Measurements from ENCODE around the gene HCN3.
"Not testable (repeated sequence)": the region's sequence is repeated elsewhere in the genome, so short reads cannot be mapped to it uniquely, and the experiment has no call there.

Gene HCN3

GRCh38 chr1:155285631-155286044 is 8.4 kb downstream of the HCN3 start:
- DNase-seq = no peak

- no peak for DNase-seq
These were observed 9.3 kb downstream of the HCN3 start for GRCh38 chr1:155286544-155286943.

GRCh38 chr1:155287987-155288543 is 10.8 kb downstream of the HCN3 start:
- DNase-seq = no peak

GRCh38 chr1:155291006-155291405 is 13.7 kb downstream of the HCN3 start:
- not testable (repeated sequence) for DNase-seq

GRCh38 chr1:155293086-155293749 is 16.0 kb downstream of the HCN3 start:
- no peak for DNase-seq

- no peak for DNase-seq
These were observed 17.4 kb downstream of the HCN3 start for GRCh38 chr1:155294520-155295182.

DNA sequence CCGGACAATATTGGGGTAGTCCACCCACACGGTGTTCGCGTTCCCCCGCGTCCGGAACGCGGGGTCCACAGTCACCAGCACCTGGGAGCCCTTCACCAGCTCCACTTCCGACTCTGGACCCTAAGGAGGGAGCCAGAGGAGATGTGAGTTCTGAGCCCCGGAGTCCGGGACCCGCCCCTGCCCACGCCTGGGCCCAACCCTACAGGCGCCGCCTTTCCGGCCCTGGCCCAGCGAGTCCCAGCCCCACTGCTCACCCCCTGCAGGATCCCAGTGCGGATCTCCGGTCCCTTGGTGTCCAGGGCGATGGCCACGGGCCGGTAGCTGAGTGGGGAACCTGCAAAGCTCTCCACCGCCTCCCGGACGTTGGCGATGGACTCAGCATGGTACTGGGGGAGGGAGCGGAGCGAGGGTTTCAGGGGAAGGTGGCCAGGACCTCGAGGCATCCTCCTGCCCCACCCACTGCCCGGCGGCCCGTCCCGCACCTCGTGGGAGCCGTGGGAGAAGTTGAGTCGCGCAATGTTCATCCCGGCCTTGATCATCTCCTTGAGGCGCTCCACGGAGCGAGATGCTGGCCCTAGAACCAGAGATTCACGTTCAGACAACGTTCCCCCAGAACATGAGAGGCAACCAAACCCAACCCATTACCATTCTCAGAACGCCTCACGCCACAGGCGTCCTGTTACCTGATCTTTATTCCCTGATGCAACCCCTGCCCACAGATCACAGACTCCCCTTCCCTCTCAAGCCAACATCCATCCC is 18.1 kb downstream of the HCN3 start:
- no peak for DNase-seq

- DNase-seq = no peak
These were observed 18.6 kb downstream of the HCN3 start for GRCh38 chr1:155295942-155296267.

GRCh38 chr1:155296661-155297060 is 19.4 kb downstream of the HCN3 start:
- DNase-seq = no peak

- DNase-seq = no peak
These were observed 20.1 kb downstream of the HCN3 start for GRCh38 chr1:155297384-155297783.

DNA sequence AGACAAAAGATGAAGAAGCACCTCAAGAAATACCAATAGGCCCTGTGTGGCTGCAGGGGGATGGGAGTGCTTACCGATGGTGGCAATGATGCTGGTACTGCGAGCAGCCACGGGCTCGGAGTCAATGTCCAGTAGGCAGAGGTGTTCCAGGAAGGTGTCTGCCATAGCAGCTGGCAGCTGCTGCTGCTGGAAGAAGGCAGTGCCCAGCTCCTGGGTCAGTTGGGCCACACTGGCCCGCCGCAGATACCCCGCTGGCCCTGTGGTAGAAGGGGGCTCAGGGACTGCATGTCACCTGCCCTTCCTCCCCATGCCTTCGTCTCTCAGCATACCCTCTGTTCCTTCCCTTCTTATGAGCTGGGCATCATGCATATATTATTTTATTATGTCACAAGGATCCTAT is 22.8 kb downstream of the HCN3 start:
- no peak for DNase-seq

- DNase-seq = no peak
These were observed 23.5 kb downstream of the HCN3 start for GRCh38 chr1:155300553-155301329.

- DNase-seq = no peak
These were observed 24.1 kb downstream of the HCN3 start, which contains the start of gene PKLR for GRCh38 chr1:155301342-155301841. Gene PKLR, minus strand, starts transcription at chr1:155301438. Its CDS starts 43 bp downstream, at chr1:155301395.

DNA sequence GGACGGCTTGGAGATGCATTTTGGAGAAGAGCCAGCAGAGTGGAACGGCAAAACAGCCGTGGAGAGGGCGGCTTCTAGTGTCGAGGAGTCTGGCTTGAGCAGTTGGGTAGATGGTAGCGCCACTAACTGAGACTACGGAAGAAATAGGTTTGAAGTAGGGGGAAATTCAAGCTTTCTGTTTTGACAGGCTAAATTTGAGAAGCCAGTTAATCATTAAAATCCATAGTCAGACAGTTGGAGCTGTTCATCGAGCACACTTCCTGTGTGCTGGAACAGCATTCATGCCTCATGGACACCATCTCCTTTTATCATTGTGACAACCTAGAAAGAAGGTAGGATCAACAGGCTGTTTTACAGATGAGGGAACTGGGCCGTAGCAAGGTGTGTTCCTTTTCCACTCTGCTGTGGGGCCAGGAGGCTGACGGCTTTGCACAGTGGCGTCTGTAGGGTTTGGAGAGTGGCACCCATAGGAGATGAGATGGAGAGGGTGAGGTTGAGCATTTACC is 27.3 kb downstream of the HCN3 start:
- no peak for DNase-seq

GRCh38 chr1:155305881-155306391 is 28.7 kb downstream of the HCN3 start:
- no peak for DNase-seq

GRCh38 chr1:155307247-155307740 is 30.0 kb downstream of the HCN3 start:
- peak in 1 of 2 experiments; percentile 48 for DNase-seq

DNA sequence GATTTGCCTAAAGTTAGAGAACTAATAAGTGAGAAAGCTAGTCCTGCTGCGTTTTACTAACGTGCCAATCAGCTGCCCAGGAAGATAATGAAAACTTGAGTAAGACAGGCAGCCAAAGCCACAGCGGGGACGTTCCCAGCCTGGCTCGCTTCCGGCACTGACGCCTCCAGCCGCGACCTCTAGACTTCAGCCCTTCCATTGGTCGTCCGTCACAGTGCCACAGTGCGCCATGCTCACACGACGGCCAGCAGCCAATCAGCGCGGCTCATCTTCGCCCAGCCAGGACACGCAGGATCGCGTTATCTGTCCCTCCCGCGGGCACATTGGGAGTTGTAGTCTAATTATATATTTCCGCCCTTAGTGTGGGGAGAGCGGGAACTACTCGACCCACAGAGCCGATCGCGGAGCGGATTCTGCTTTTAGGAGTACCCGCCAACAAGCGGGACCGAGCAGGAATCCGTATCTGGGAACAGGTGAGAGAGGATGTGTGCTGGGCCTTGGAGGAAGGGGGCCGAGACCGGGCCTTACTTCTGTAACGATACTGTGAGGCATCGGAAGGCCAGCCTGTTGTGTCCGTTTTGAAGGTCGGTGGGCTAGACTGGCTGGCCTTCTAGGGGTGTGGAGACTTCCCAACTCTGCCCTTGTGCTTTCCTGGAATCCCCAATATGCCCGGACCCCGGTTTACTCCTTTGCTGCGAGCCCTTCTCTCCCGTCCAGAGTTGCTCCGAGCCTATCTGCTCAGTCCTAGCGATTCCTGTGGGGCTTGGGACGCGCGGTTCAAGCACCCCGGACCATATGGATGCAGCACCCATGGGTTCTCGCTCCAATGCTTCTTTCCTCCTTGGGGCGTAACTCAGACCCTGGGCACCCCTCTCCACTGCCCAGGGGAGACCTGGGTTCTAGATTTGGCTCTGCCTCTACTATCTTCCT is 31.5 kb downstream of the HCN3 start, which contains the start of gene FDPS:
Gene FDPS (plus strand): TSS at position 374 of the 930 bp plus-strand sequence. CDS start 924 bp downstream, outside the sequence.
- DNase-seq = peak; percentile 100

- peak; percentile 52 to 73 for DNase-seq
These were observed 32.3 kb downstream of the HCN3 start for GRCh38 chr1:155309423-155310021.

DNA sequence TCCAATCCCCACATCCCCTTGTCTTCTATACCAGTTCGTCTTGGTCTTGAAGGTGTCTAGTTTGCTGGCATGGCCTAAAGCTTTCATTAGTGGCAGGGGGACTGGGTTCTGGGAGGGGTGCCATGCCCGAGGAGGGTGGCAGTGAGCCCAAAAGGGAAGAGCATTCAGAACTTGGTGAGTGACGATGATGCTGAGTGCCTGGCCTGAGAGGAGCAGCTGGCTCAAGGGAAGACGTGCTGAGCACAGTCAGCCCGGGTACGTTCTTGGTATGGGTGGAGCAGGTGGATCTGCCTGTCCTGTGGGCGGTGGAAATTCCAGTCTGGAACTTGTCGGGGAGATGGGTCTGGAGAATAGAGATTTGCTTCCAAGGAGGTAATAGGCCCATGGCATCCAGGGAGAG is 36.0 kb downstream of the HCN3 start:
- no peak for DNase-seq

GRCh38 chr1:155316922-155317321 is 39.7 kb downstream of the HCN3 start:
- no peak for DNase-seq
